GM23338 (cell line): ENCODE results near the gene EXOSC1. TPM values are rescaled to one million over a fixed set of nuclear protein-coding genes. Genes with fewer than 3 reads are reported as not detected.
A peak's percentile ranks its signal among the peaks of the same experiment; 100 is the strongest.

Experiments
- ATAC-seq: fragments of 200-7000 bp; cut with Tn5 transposase; 3 replicates; pipeline ENCODE4 v1.9.1; 2020
- DNase-seq: peaks from one replicate; pipeline ENCODE4 v3.0.0-alpha.2; 2015; ENCODE audit warnings: low spot score
- H2AFZ ChIP-seq: fragments of 200-600 bp; sonication (generic); 2 replicates; pipeline ENCODE4 v1.8.0; 2016; ENCODE audit warnings: antibody characterized with exemption, mild to moderate bottlenecking, moderate library complexity
- H3F3A ChIP-seq: fragments of 200-600 bp; sonication (generic); replicated peaks from 2 replicates; pipeline ENCODE4 v1.8.0; 2017; ENCODE audit warnings: antibody characterized with exemption, mixed run types, low read depth
- H3K27ac ChIP-seq: fragments of 200-600 bp; sonication (generic); 2 replicates; pipeline ENCODE4 v1.6.1; 2016; ENCODE audit warnings: low read depth
- H3K27me3 ChIP-seq: fragments of 200-600 bp; sonication (generic); 2 replicates; pipeline ENCODE4 v1.8.0; 2016; ENCODE audit warnings: mild to moderate bottlenecking, mixed run types, moderate library complexity; ENCODE audit not compliant: insufficient read depth
- H3K36me3 ChIP-seq: fragments of 200-600 bp; sonication (generic); 2 replicates; pipeline ENCODE4 v1.8.0; 2016; ENCODE audit warnings: mild to moderate bottlenecking; ENCODE audit not compliant: insufficient read depth
- H3K4me1 ChIP-seq: fragments of 200-600 bp; sonication (generic); 2 replicates; pipeline ENCODE4 v1.8.0; 2016; ENCODE audit warnings: mild to moderate bottlenecking, moderate library complexity; ENCODE audit not compliant: insufficient read depth
- H3K4me2 ChIP-seq: fragments of 200-600 bp; sonication (generic); 2 replicates; pipeline ENCODE4 v1.7.1; 2017; ENCODE audit warnings: mixed run types
- H3K4me3 ChIP-seq: fragments of 200-600 bp; sonication (generic); 2 replicates; pipeline ENCODE4 v1.6.1; 2016; ENCODE audit warnings: mixed run types
- H3K79me2 ChIP-seq: fragments of 200-600 bp; sonication (generic); replicated peaks from 2 replicates; pipeline ENCODE4 v1.8.0; 2017; ENCODE audit warnings: mild to moderate bottlenecking; ENCODE audit not compliant: insufficient read depth
- H3K9me2 ChIP-seq: fragments of 200-600 bp; sonication (generic); 2 replicates; pipeline ENCODE4 v1.8.0; 2017; ENCODE audit not compliant: insufficient read depth
- H4K20me1 ChIP-seq: fragments of 200-600 bp; sonication (generic); replicated peaks from 2 replicates; pipeline ENCODE4 v1.8.0; 2017; ENCODE audit warnings: mild to moderate bottlenecking; ENCODE audit not compliant: insufficient read depth
- H3K27ac Mint-ChIP-seq: 2 replicates; pipeline ENCODE4 v1.8.0; 2020; ENCODE audit warnings: inconsistent platforms, mild to moderate bottlenecking, moderate library complexity, mixed read lengths
- H3K27me3 Mint-ChIP-seq: 3 replicates; pipeline ENCODE4 v1.8.0; 2022; ENCODE audit warnings: low read depth, mild to moderate bottlenecking, moderate library complexity, mixed read lengths, inconsistent platforms; ENCODE audit not compliant: insufficient read depth, poor library complexity
- H3K36me3 Mint-ChIP-seq: 3 replicates; pipeline ENCODE4 v1.8.0; 2021; ENCODE audit warnings: low read depth, mild to moderate bottlenecking, inconsistent platforms, moderate library complexity, mixed read lengths
- H3K4me1 Mint-ChIP-seq: 3 replicates; pipeline ENCODE4 v1.8.0; 2020; ENCODE audit warnings: mild to moderate bottlenecking, inconsistent platforms, mixed read lengths
- H3K4me3 Mint-ChIP-seq: 3 replicates; pipeline ENCODE4 v1.8.0; 2021; ENCODE audit warnings: moderate library complexity, mild to moderate bottlenecking, inconsistent platforms, mixed read lengths
- H3K9me3 Mint-ChIP-seq: 3 replicates; pipeline ENCODE4 v1.8.0; 2020; ENCODE audit warnings: moderate library complexity, mild to moderate bottlenecking, inconsistent platforms, mixed read lengths
- CREB1 ChIP-seq: fragments of 250-450 bp; sonication (Bioruptor Pico); IDR thresholded peaks from 2 replicates; pipeline ENCODE4 v1.5.0; 2020; ENCODE audit warnings: low read depth, mild to moderate bottlenecking, moderate library complexity
- CTCF ChIP-seq, 2 experiments: fragments of 200-600 bp in 1 of 2; sonication (generic) in 1 of 2; conservative IDR thresholded peaks; 2 replicates each; pipeline versions ENCODE4 v1.5.1 to v1.6.1; 2016 to 2017; ENCODE audit warnings: antibody characterized with exemption in 2 of 2, low read depth in 2 of 2, mild to moderate bottlenecking in 2 of 2, moderate library complexity in 1 of 2
- ETS1 ChIP-seq: IDR thresholded peaks from 2 replicates; pipeline ENCODE4 v1.6.1; 2016; ENCODE audit warnings: antibody characterized with exemption
- EZH2 ChIP-seq: fragments of 200-600 bp; sonication (generic); IDR thresholded peaks from one replicate; pipeline ENCODE4 v1.8.0; 2017; ENCODE audit warnings: antibody characterized with exemption, mild to moderate bottlenecking, low read depth; ENCODE audit not compliant: unreplicated experiment
- EZH2phosphoT487 ChIP-seq: fragments of 200-600 bp; sonication (generic); IDR thresholded peaks from one replicate; pipeline ENCODE4 v1.8.1; 2018; ENCODE audit warnings: antibody characterized with exemption; ENCODE audit not compliant: unreplicated experiment
- JUNB ChIP-seq: IDR thresholded peaks from one replicate; pipeline ENCODE4 v1.6.1; 2016; ENCODE audit warnings: antibody characterized with exemption; ENCODE audit not compliant: unreplicated experiment
- NANOG ChIP-seq: IDR thresholded peaks from 2 replicates; pipeline ENCODE4 v1.6.1; 2016; ENCODE audit warnings: antibody characterized with exemption, borderline replicate concordance
- POLR2AphosphoS5 ChIP-seq: IDR thresholded peaks from 2 replicates; pipeline ENCODE4 v1.6.1; 2016; ENCODE audit warnings: antibody characterized with exemption, low read depth
- REST ChIP-seq: IDR thresholded peaks from one replicate; pipeline ENCODE4 v1.6.1; 2018; ENCODE audit warnings: antibody characterized with exemption; ENCODE audit not compliant: unreplicated experiment
- STAT1 ChIP-seq: IDR thresholded peaks from one replicate; pipeline ENCODE4 v1.6.1; 2016; ENCODE audit warnings: antibody characterized with exemption; ENCODE audit not compliant: unreplicated experiment
- ZNF331 ChIP-seq: fragments of 250-450 bp; sonication (Bioruptor Pico); IDR thresholded peaks from 2 replicates; pipeline ENCODE4 v1.5.0; 2020; ENCODE audit warnings: low read depth, mild to moderate bottlenecking, moderate library complexity
- polyA plus RNA-seq: library from polyadenylated mRNA; unstranded; fragments of >200 nt; fragmentation: Nextera tagmentation; extraction: Ambion mirVana; gene quantifications from 2 replicates; pipeline ENCODE4 v1.2.1, GENCODE V29; 2016
- total RNA-seq: library from RNA; depleted of rRNA; stranded (reverse); fragments of >200 nt; shearing (Covaris generic); gene quantifications from 2 replicates; pipeline ENCODE4 v1.2.3, GENCODE V29; 2014

EXOSC1 gene
- total and polyA plus RNA-seq, 2 experiments from 2014 or later: 63.6 to 131 TPM

GRCh38 chr10:97456686-97457065 lies 10.9 kb upstream of the EXOSC1 start (continued):
- TF ChIP-seq ETS1: no peak
- no peak for TF ChIP-seq POLR2AphosphoS5
- no peak for TF ChIP-seq JUNB
- TF ChIP-seq ZNF331 (CRISPR knock-in tag): no peak
- no peak for TF ChIP-seq EZH2phosphoT487

GRCh38 chr10:97456034-97456685 lies 10.4 kb upstream of the EXOSC1 start:
- no peaks in the 10 kb centered on the region for H3K27me3 ChIP-seq
- peaks cover 11% of the 10 kb centered on the region; the same call in 1 of the 2 replicates for H3K79me2 ChIP-seq
- H3K4me3 Mint-ChIP-seq: no peak overlapping the region
- peaks cover 43% of the 10 kb centered on the region for H3K36me3 ChIP-seq
- H4K20me1 ChIP-seq: peaks cover 17% of the 10 kb centered on the region
- no peaks in the 10 kb centered on the region for H3K4me1 Mint-ChIP-seq
- peak overlapping the region; percentile 50; the same call in 1 of the 2 replicates for H3K27ac ChIP-seq
- no peaks in the 10 kb centered on the region for H3K9me3 Mint-ChIP-seq
- H3K27me3 Mint-ChIP-seq: peaks cover 19% of the 10 kb centered on the region
- H3K36me3 Mint-ChIP-seq: peaks cover 86% of the 10 kb centered on the region
- peaks cover 17% of the 10 kb centered on the region; the same call in 1 of the 2 replicates for H3F3A ChIP-seq
- no peak overlapping the region for H2AFZ ChIP-seq
- DNase-seq (no peak), ATAC-seq (no peak)
- no peak overlapping the region for H3K4me2 ChIP-seq
- H3K4me3 ChIP-seq: no peak overlapping the region
- H3K9me2 ChIP-seq: no peaks in the 10 kb centered on the region
- no peak overlapping the region for H3K27ac Mint-ChIP-seq
- H3K4me1 ChIP-seq: no peaks in the 10 kb centered on the region
- TF ChIP-seq CREB1 (CRISPR knock-in tag): no peak
- no peak for TF ChIP-seq EZH2
- no peak for TF ChIP-seq EZH2phosphoT487
- no peak for TF ChIP-seq REST
- TF ChIP-seq ETS1: no peak
- no peak for TF ChIP-seq CTCF (conservative IDR thresholded peaks at IDR 0.05; ENCODE audit: low read depth in 2 of 2)
- TF ChIP-seq NANOG: no peak
- no peak for TF ChIP-seq JUNB
- TF ChIP-seq ZNF331 (CRISPR knock-in tag): no peak
- no peak for TF ChIP-seq STAT1
